ENCODE measurements around the gene C9orf152.
"Not testable (repeated sequence)": the region's sequence is repeated elsewhere in the genome, so short reads cannot be mapped to it uniquely, and the experiment has no call there.

Gene C9orf152

GRCh38 chr9:110206389-110206788 is 1.6 kb downstream of the C9orf152 start:
- no peak overlapping the region for H3K4me3 ChIP-seq (ENCODE audit: control insufficient read depth, low read depth, low read length)
- TF ChIP-seq CTCF (IDR thresholded peaks at IDR 0.05; ENCODE audit: control insufficient read depth, insufficient read depth, low read depth, low read length, missing control alignments): no peak
- DNase-seq (ENCODE audit: low read depth): no peak

- DNase-seq (ENCODE audit: low read depth); H3K4me3 ChIP-seq (ENCODE audit: control insufficient read depth, low read depth, low read length): not testable (repeated sequence)
Observed at GRCh38 chr9:110205612-110206011, 2.3 kb downstream of the C9orf152 start.

- no peak for DNase-seq (ENCODE audit: low read depth)
- H3K4me3 ChIP-seq (ENCODE audit: control insufficient read depth, low read depth, low read length): no peak overlapping the region
- no peak for TF ChIP-seq CTCF (IDR thresholded peaks at IDR 0.05; ENCODE audit: control insufficient read depth, insufficient read depth, low read depth, low read length, missing control alignments)
Observed at GRCh38 chr9:110202232-110202631, 5.7 kb downstream of the C9orf152 start.

- no peak for TF ChIP-seq CTCF (IDR thresholded peaks at IDR 0.05; ENCODE audit: control insufficient read depth, insufficient read depth, low read depth, low read length, missing control alignments)
- DNase-seq (ENCODE audit: low read depth): no peak
- no peak overlapping the region for H3K4me3 ChIP-seq (ENCODE audit: control insufficient read depth, low read depth, low read length)
Observed at GRCh38 chr9:110199643-110200042, 8.3 kb downstream of the C9orf152 start.

GRCh38 chr9:110198357-110198756 is 9.6 kb downstream of the C9orf152 start:
- TF ChIP-seq CTCF (IDR thresholded peaks at IDR 0.05; ENCODE audit: control insufficient read depth, insufficient read depth, low read depth, low read length, missing control alignments): no peak
- no peak overlapping the region for H3K4me3 ChIP-seq (ENCODE audit: control insufficient read depth, low read depth, low read length)
- DNase-seq (ENCODE audit: low read depth): no peak

- no peak overlapping the region for H3K4me3 ChIP-seq (ENCODE audit: control insufficient read depth, low read depth, low read length)
- peak; percentile 55 for TF ChIP-seq CTCF (IDR thresholded peaks at IDR 0.05; ENCODE audit: control insufficient read depth, insufficient read depth, low read depth, low read length, missing control alignments)
- no peak for DNase-seq (ENCODE audit: low read depth)
Observed at GRCh38 chr9:110197330-110198187, 10.4 kb downstream of the C9orf152 start.

GRCh38 chr9:110196084-110196499 is 11.9 kb downstream of the C9orf152 start:
- DNase-seq (ENCODE audit: low read depth): not testable (repeated sequence)

More at GRCh38 chr9:110196084-110196499, 11.9 kb downstream of the C9orf152 start:
- H3K4me3 ChIP-seq (ENCODE audit: control insufficient read depth, low read depth, low read length): not testable (repeated sequence)

All from AG09309 (cell line).